ENCODE results near the gene UBC.

The UBC gene

DNA sequence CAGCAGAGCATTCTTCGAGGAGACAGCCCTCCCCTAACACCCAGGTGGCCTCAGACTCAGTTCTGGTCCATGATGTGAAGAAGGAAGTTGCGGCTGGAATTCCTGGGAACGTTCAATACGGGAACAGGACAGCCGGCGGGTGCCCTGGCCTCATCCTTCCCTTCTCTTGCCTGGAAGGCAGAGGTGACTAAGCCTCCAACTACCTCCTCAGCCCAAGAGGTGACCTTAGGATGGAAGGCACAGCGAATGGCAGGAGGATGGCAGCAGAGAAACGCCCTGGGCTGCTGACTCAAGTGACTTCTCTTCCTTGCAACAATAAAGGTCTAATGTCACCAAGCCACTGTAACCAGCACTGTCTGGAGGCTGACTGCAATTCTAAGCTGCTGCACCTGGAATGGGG lies 38.4 kb upstream of the UBC start:
- TF ChIP-seq, protein P1, sequence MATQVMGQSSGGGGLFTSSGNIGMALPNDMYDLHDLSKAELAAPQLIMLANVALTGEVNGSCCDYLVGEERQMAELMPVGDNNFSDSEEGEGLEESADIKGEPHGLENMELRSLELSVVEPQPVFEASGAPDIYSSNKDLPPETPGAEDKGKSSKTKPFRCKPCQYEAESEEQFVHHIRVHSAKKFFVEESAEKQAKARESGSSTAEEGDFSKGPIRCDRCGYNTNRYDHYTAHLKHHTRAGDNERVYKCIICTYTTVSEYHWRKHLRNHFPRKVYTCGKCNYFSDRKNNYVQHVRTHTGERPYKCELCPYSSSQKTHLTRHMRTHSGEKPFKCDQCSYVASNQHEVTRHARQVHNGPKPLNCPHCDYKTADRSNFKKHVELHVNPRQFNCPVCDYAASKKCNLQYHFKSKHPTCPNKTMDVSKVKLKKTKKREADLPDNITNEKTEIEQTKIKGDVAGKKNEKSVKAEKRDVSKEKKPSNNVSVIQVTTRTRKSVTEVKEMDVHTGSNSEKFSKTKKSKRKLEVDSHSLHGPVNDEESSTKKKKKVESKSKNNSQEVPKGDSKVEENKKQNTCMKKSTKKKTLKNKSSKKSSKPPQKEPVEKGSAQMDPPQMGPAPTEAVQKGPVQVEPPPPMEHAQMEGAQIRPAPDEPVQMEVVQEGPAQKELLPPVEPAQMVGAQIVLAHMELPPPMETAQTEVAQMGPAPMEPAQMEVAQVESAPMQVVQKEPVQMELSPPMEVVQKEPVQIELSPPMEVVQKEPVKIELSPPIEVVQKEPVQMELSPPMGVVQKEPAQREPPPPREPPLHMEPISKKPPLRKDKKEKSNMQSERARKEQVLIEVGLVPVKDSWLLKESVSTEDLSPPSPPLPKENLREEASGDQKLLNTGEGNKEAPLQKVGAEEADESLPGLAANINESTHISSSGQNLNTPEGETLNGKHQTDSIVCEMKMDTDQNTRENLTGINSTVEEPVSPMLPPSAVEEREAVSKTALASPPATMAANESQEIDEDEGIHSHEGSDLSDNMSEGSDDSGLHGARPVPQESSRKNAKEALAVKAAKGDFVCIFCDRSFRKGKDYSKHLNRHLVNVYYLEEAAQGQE (IDR thresholded peaks at IDR 0.05; ENCODE audit: insufficient read depth in 1 of 2, low read depth in 2 of 2, low read length in 2 of 2) = no peak
- TF ChIP-seq SIN3A (IDR thresholded peaks at IDR 0.05; ENCODE audit: borderline replicate concordance, insufficient read depth, low read length) = no peak
- no peak for TF ChIP-seq FOXP2 (optimal IDR thresholded peaks at IDR 0.05; ENCODE audit: borderline replicate concordance, extremely low read depth, extremely low read length, insufficient read depth)
- no peak for TF ChIP-seq TAF1 (IDR thresholded peaks at IDR 0.05; ENCODE audit: borderline replicate concordance, insufficient read depth, low read length)
- TF ChIP-seq POLR2AphosphoS5 (IDR thresholded peaks at IDR 0.05; ENCODE audit: low read depth, low read length) = no peak

DNA sequence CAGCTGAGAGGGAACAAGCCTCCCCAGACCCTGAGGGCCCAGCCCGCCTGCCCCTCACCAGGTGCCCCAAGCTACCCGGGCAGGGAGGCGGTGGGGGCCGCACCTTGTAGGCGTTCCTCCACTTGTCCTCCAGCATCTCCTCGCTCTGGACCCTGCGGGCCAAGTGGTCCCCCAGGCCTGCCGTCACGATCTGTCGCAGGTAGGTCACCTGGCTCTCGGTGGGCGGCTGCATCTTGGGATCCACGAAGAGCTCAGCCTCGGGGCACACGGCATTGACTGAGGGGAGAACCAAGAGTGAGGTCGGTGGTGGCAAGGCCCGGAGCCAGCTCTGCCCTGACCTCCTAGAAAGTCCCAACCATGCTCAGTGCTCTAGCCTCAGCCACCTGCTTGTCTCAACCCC lies 37.8 kb upstream of the UBC start:
- TF ChIP-seq TAF1 (IDR thresholded peaks at IDR 0.05; ENCODE audit: borderline replicate concordance, insufficient read depth, low read length) = no peak
- no peak for TF ChIP-seq FOXP2 (optimal IDR thresholded peaks at IDR 0.05; ENCODE audit: borderline replicate concordance, extremely low read depth, extremely low read length, insufficient read depth)
- TF ChIP-seq POLR2AphosphoS5 (IDR thresholded peaks at IDR 0.05; ENCODE audit: low read depth, low read length) = no peak
- no peak for TF ChIP-seq SIN3A (IDR thresholded peaks at IDR 0.05; ENCODE audit: borderline replicate concordance, insufficient read depth, low read length)
- TF ChIP-seq, protein P1 (IDR thresholded peaks at IDR 0.05; ENCODE audit: insufficient read depth in 1 of 2, low read depth in 2 of 2, low read length in 2 of 2) = no peak

- no peak for TF ChIP-seq FOXP2 (optimal IDR thresholded peaks at IDR 0.05; ENCODE audit: borderline replicate concordance, extremely low read depth, extremely low read length, insufficient read depth)
Measured at GRCh38 chr12:124949779-124950728, 35.6 kb upstream of the UBC start.

DNA sequence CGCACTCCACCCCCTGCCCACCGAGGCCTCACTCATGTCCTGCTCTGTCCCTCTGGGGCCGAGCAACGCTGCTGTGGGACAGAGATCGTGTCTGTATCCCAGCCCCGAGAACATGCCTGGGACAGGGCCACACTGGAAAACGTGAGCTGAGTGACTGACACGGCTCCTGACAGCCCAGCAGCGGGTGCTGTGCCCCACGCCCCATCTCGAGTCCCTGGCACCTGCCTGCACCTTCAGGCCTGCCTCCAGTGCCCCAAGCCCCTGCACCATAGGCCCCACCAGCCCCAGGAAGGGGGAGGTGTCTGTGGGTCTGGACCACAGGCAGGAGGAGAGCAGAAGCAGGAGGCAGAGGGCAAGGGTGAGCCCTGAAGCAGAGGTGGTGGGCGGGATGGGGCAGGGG lies 34.6 kb upstream of the UBC start:
- TF ChIP-seq TAF1 (IDR thresholded peaks at IDR 0.05; ENCODE audit: borderline replicate concordance, insufficient read depth, low read length) (no peak), SIN3A (IDR thresholded peaks at IDR 0.05; ENCODE audit: borderline replicate concordance, insufficient read depth, low read length) (no peak), FOXP2 (optimal IDR thresholded peaks at IDR 0.05; ENCODE audit: borderline replicate concordance, extremely low read depth, extremely low read length, insufficient read depth) (no peak), POLR2AphosphoS5 (IDR thresholded peaks at IDR 0.05; ENCODE audit: low read depth, low read length) (no peak)
- TF ChIP-seq, protein P1 (IDR thresholded peaks at IDR 0.05; ENCODE audit: insufficient read depth in 1 of 2, low read depth in 2 of 2, low read length in 2 of 2) = no peak

DNA sequence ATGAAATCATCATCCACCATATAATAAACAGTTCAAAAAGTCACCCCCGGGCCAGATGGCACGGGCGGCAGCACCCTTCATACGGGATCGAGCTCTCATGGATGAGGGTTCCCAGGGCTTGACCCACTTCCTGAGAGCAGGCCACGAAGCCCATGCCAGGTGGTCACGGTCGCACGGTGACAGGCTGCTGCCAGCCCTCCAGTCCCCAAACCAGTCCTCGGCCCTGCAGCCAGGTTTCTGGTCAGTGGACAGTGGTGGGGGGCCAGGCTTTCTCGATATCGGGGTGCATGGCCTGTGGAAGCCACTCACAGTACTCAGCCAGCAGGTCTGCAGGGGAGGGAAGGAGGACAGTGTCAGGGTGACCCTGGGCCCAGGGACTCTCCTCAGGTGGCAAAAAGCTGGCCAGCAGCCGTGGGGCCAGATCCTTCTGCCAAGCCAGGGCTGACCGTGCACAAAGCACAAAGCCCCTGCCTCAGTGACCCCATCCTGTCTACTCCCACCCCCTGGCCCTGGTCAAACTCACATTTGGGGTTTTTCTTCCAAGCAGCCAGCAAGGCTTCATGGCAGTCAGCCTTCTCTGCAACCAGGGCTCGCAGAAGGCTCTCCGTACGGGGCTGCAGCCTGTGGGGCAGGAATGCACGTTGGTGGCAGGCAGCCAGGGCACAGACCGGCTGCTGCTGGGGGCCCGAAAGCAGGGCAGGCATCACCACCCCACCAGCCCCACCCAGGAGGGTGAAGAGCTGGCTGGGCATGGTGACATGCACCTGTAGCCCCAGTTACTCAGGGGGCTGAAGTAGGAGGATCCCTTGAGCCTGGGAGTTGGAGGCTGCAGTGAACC lies 33.3 kb upstream of the UBC start:
- TF ChIP-seq, protein P1 (IDR thresholded peaks at IDR 0.05; ENCODE audit: insufficient read depth in 1 of 2, low read depth in 2 of 2, low read length in 2 of 2) = no peak
- TF ChIP-seq SIN3A (IDR thresholded peaks at IDR 0.05; ENCODE audit: borderline replicate concordance, insufficient read depth, low read length) = no peak
- no peak for TF ChIP-seq POLR2AphosphoS5 (IDR thresholded peaks at IDR 0.05; ENCODE audit: low read depth, low read length)
- no peak for TF ChIP-seq TAF1 (IDR thresholded peaks at IDR 0.05; ENCODE audit: borderline replicate concordance, insufficient read depth, low read length)
- no peak for TF ChIP-seq FOXP2 (optimal IDR thresholded peaks at IDR 0.05; ENCODE audit: borderline replicate concordance, extremely low read depth, extremely low read length, insufficient read depth)

All from PFSK-1 (cell line).